Midbrain (tissue), 1 donor: ENCODE data around the gene HOXA1.

Source experiments
- DNase-seq: peaks from one replicate; lab custom pipeline; 2025; lab: John Stamatoyannopoulos, UW

HOXA1 gene

GRCh38 chr7:27095897-27096767 lies at the start of gene HOXA1:
Gene HOXA1 (minus strand): TSS chr7:27096000. CDS start chr7:27095912, 88 bp downstream.
- peak; percentile 16 for DNase-seq

DNA sequence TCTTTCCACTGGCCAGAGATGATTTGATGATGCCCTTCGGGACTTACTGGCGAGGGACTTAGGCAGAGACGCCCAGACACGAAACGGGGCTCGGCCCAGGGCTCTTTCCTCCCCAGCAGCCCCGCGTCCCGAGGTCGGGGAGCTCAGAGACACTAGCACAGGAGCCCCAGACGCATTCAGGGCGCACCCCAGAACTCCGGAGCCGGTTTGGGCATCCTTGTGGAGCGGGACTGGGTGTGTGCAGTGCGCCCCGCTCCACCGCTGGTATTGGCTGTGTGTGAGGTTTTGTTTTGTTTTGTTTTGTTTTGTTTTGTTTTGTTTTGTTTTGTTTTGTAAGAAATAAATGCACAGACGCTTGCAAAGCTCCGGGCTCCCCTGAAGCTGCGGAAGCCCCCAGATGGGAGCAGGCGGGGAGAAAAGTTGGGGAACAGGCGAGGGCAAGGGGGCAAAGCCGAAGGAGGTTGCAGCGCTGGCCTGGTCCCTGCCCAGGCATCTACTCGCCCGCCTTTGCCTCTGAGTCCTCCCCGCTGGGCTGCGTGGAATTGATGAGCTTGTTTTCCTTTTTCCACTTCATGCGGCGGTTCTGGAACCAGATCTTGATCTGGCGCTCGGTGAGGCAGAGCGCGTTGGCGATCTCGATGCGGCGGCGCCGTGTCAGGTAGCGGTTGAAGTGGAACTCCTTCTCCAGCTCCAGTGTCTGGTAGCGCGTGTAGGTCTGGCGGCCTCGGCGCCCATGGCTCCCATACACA lies 49.5 kb upstream of the HOXA1 start:
- DNase-seq, result no peak

DNA sequence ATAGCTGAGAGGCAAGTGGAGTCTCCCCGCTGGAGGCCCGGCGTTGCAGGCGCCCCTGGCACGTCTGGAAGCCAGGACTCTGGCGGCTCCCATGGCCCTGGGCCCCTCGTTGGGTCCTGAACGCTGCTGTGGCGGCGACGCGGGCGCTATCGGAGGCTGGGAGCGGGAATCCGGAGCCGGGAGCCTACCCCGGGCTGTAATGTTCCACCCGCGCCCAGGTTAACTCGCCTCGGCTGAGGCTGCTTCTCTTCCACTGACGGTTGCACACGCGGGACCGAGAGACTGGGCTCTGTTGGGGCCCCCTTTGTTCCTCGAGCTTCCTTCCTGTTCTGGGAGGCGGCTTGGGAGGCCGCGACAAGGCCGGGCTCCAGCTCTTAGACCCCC lies 49.0 kb upstream of the HOXA1 start:
- no peak for DNase-seq

- DNase-seq, result no peak
These were observed 48.4 kb upstream of the HOXA1 start for GRCh38 chr7:27143950-27144780.

DNA sequence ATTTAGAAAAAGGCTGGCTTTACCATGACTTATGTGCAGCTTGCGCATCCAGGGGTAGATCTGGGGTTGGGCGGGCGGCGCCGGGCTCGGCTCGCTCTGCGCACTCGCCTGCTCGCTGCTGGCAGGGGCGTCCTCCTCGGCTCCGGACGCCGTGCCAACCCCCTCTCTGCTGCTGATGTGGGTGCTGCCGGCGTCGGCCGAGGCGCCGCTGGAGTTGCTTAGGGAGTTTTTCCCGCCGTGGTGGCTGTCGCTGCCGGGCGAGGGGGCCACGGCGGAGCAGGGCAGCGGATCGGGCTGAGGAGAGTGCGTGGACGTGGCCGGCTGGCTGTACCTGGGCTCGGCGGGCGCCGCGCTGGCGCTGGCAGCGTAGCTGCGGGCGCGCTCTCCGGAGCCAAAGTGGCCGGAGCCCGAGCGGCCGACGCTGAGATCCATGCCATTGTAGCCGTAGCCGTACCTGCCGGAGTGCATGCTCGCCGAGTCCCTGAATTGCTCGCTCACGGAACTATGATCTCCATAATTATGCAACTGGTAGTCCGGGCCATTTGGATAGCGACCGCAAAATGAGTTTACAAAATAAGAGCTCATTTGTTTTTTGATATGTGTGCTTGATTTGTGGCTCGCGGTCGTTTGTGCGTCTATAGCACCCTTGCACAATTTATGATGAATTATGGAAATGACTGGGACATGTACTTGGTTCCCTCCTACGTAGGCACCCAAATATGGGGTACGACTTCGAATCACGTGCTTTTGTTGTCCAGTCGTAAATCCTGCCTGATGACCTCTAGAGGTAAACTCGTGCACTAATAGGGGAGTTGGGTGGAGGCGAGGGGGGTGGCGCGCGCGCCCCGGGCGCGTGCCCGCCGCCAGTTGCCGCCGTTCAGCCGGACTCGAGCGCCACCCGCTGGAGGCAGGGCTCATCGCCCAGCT lies 47.5 kb upstream of the HOXA1 start, which contains the start of gene HOXA5:
TSS of gene HOXA5 (minus strand) at position 659 of the 927 bp plus-strand sequence. CDS start at position 585, 74 bp downstream.
- DNase-seq, result no peak

- no peak for DNase-seq
These were observed 46.8 kb upstream of the HOXA1 start for GRCh38 chr7:27142580-27143022.

- DNase-seq, result no peak
These were observed 46.3 kb upstream of the HOXA1 start for GRCh38 chr7:27141923-27142579.

DNA sequence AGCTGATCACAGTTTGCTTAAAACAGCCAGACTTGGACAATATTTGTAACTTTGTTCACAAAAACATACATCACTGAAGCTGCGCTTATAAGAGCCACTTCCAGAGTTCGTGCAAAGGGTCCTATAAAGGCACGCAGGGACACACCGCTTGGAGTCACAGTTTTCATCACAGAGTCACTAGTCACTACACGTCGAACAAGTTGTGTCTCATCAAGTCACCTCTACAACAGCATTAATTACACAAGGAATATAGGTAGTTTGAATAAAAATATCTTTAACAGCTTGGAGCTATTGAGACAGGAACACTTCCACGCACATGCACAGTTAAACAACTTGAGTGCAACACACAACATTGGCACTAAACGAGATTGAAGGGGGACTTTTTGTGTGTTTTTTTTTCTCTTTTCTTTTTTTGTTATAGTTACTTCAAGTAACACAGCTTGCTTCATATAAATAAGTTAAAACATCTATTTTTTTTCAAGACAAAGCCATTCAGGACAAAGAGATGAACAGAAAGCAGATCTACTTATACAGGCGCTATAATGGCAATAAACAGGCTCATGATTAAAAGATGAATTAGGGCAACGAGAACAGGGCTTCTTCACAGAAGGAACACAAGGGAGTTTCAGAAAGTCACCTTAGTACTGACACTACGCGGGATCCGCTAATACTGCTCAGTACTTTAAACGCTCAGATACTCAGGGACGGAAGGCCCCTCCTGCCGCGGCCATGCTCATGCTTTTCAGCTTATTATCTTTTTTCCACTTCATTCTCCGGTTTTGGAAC lies 45.5 kb upstream of the HOXA1 start:
- DNase-seq, result no peak

- no peak for DNase-seq
These were observed 44.5 kb upstream of the HOXA1 start for GRCh38 chr7:27140126-27140857.

DNA sequence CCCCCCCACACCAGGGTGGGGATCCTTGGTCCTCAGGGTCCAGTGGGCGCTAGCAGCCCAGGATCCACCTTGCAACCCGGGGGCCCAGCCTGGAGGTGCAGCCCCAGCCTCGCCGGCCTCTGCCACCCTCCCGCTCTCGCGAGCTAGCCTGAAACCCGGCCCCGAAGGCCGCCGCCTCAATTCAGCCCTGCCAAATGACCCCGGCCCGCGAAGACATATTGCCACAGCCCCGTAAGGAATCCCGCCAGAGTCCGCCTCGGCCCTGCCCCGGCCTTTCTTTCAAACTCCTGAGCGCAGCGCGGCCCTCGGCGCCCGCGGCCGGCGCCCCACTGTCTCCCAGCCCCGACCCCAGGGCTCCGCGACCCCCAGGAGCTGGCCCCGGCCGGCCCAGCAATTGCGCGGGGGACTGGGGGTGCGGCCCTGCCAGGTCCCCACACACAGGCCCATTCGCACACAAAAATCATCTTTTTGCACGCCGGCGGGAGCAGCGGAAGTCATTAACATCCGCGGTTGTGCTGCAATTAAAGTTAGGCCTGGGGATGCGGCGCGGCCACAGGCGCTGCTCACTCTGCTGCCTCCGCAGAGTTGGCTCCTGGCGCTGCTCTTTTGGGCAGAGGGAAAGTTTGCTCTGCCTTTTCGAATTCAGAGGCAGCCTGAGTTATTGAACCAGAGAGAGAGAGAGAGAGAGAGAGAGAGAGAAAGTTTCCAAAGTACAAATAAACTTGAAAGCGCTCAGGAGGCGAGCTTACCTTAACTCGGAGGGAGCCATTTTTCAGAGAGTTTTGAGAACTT lies 43.7 kb upstream of the HOXA1 start:
- DNase-seq, result no peak

DNA sequence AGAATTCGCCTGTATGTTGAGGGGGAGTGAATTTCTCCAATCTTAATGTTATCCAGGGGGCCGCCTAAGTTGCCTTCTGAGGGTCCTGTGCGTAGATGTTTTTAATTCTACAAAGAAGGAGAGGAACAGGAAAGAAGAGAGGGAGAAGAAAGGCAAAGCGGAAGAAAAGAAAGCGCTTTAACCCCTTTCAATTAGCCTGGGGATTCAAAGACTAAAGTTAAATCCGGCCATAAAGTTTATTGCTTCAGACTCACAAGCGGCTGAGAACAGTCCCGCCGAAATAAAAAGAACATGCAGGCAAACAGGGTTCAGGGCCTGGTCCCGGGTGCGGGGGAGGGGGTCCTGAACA lies 43.2 kb upstream of the HOXA1 start:
- DNase-seq, result no peak

DNA sequence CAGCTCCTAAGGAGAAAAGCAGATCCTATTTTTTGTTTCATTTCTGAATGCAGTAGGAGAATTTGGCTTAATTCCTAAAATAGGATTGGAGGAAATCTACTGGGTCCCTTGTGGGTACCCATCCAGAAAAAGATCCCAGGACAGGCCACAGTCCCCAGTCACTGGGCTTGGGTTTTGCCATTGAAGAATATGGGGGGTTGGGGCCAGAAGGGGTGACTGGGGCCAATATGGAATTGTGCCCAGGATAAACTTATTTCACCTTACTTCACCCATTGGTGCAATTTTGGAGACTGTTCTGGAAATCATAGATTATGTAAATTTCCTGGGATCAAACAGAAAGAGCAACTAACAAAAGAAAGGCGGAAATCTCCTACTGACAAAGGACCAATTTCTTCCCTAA lies 42.7 kb upstream of the HOXA1 start:
- DNase-seq, result no peak

GRCh38 chr7:27137640-27138315 lies 42.0 kb upstream of the HOXA1 start:
- no peak for DNase-seq

GRCh38 chr7:27134392-27134791 lies 38.6 kb upstream of the HOXA1 start:
- no peak for DNase-seq

- DNase-seq, result no peak
These were observed 37.8 kb upstream of the HOXA1 start for GRCh38 chr7:27133409-27134231.

DNA sequence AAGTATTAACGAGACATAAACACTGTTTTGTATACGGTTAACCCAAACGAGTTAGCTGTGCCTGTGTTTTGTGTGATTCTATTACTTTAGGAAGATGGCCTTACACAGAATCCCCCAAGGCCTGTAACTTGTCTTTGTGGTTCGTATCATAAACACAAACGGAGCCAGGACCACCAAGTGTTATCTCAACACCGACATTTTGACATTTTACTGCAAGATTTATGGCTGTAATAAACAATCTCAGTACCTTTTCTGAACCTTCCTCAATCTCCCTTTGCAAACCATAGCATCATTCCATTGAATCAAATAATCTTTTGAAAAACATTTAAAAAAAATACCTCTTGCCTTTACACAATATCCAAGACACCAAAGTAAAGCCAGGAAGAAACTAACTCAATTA lies 37.2 kb upstream of the HOXA1 start:
- DNase-seq, result no peak

DNA sequence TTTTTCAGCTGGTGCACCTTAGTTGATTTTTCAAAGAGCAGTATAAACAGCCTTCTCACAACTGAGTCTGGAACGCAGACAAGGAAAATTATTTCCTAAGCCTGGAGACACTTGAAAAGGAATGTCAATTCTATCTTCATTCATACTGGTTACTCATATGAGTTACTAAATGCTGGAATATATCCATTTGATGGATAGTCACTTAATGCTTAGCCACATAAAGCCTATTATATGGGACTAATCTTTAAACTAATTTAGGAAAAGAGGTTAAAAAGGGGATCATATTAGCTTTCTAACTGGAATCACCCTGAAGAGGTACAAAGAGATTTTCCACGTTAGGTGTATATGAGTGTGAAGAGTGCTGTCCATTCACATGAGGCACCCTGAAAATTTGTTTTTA lies 36.4 kb upstream of the HOXA1 start:
- no peak for DNase-seq
